GM12878 (cell line): ENCODE results near the gene HOXC12. TPM values are rescaled to one million over a fixed set of nuclear protein-coding genes. Genes with fewer than 3 reads are reported as not detected.

ENCODE experiments used
- ATAC-seq: fragments of 200-7000 bp; cut with Tn5 transposase; 3 replicates; pipeline ENCODE4 v1.9.1; 2020; ENCODE audit warnings: mild to moderate bottlenecking, moderate library complexity
- BruUV-seq: library from RNA; stranded (reverse); fragments of 400-500 nt; replicated peaks from 2 replicates; lab custom pipeline; 2021; lab: Mats Ljungman, UMichigan
- CTCF ChIA-PET: fragments of 300-600 bp; sonication (Branson Sonifier 250); formaldehyde crosslinking; extraction: SDS; loops from one replicate; lab custom pipeline; 2021; ENCODE audit warnings: inconsistent platforms; lab: Yijun Ruan, JAX
- POLR2A ChIA-PET: fragments of 350-600 bp; formaldehyde crosslinking; extraction: SDS; loops from one replicate; lab custom pipeline; 2021; ENCODE audit warnings: inconsistent platforms; lab: Charles Lee
- RAD21 ChIA-PET: fragments of 300-600 bp; sonication (Branson Sonifier 250); formaldehyde crosslinking; loops from one replicate; lab custom pipeline; 2023; ENCODE audit warnings: antibody characterized with exemption; ENCODE audit not compliant: unreplicated experiment; lab: Charles Lee
- SMC1A ChIA-PET: fragments of 300-600 bp; sonication (Branson Sonifier 250); formaldehyde crosslinking; loops from one replicate; lab custom pipeline; 2023; ENCODE audit not compliant: unreplicated experiment, uncharacterized antibody; lab: Charles Lee
- DNase-seq: peaks from one replicate; pipeline ENCODE4 v3.0.0-alpha.2; 2011; ENCODE audit warnings: low read depth, low spot score
- FAIRE-seq: peaks from 3 replicates; lab custom pipeline; 2011; peaks lifted over from hg19 to GRCh38; lab: Jason Lieb, UNC
- H2AFZ ChIP-seq: 2 replicates; pipeline ENCODE4 v1.6.0; 2011; ENCODE audit warnings: low read depth, low read length, control low read depth; ENCODE audit not compliant: control insufficient read depth
- H3K27ac ChIP-seq: 2 replicates; pipeline ENCODE4 v1.5.1; 2011; ENCODE audit warnings: control low read depth; ENCODE audit not compliant: control insufficient read depth, insufficient read depth
- H3K27me3 ChIP-seq, 2 experiments: replicated peaks in 1 of 2; 2 replicates each; pipeline versions ENCODE4 v1.6.0 to v1.6.1; 2011; ENCODE audit warnings: low read length in 1 of 2; ENCODE audit not compliant: control insufficient read depth in 2 of 2, insufficient read depth in 2 of 2
- H3K36me3 ChIP-seq, 2 experiments: 2 replicates each; pipeline ENCODE4 v1.5.1; 2011; ENCODE audit warnings: low read length in 1 of 2; ENCODE audit not compliant: control insufficient read depth in 2 of 2, insufficient read depth in 2 of 2
- H3K4me1 ChIP-seq: 2 replicates; pipeline ENCODE4 v1.6.1; 2011; ENCODE audit warnings: mild to moderate bottlenecking, low read length, moderate library complexity, mixed read lengths; ENCODE audit not compliant: control insufficient read depth, insufficient read depth
- H3K4me2 ChIP-seq: 2 replicates; pipeline ENCODE4 v1.6.0; 2011; ENCODE audit warnings: control low read depth; ENCODE audit not compliant: control insufficient read depth, insufficient read depth
- H3K4me3 ChIP-seq: fragments of 200-600 bp; sonication (generic); 2 replicates; pipeline ENCODE4 v1.5.1; 2016
- H3K79me2 ChIP-seq: 2 replicates; pipeline ENCODE4 v1.6.0; 2011; ENCODE audit warnings: low read length; ENCODE audit not compliant: control insufficient read depth, insufficient read depth
- H3K9ac ChIP-seq: 2 replicates; pipeline ENCODE4 v1.8.0; 2011; ENCODE audit warnings: low read length, control low read depth, mixed read lengths; ENCODE audit not compliant: control insufficient read depth, insufficient read depth
- H3K9me3 ChIP-seq: replicated peaks from 3 replicates; pipeline ENCODE4 v1.5.1; 2011; ENCODE audit warnings: mild to moderate bottlenecking, low read length; ENCODE audit not compliant: control insufficient read depth, insufficient read depth
- H4K20me1 ChIP-seq: 2 replicates; pipeline ENCODE4 v1.6.0; 2011; ENCODE audit not compliant: control insufficient read depth, insufficient read depth
- HDAC6 ChIP-seq: fragments of 200-600 bp; sonication (generic); IDR thresholded peaks from one replicate; pipeline ENCODE4 v1.8.0; 2017; ENCODE audit warnings: antibody characterized with exemption; ENCODE audit not compliant: unreplicated experiment
- RELA ChIP-seq: fragments of 450-650 bp; IDR thresholded peaks from 2 replicates; pipeline ENCODE4 v1.8.0; 2014; ENCODE audit warnings: borderline replicate concordance; ENCODE audit not compliant: partially characterized antibody
- WGBS: methylation state at CpG from one replicate; pipeline ENCODE4 v1.1.6; 2016; ENCODE audit warnings: low lambda C conversion rate; ENCODE audit not compliant: insufficient replicate concordance, insufficient coverage; ENCODE audit errors: missing lambda C conversion rate; 5-methylcytosine and 5-hydroxymethylcytosine counted together
- in situ Hi-C: fragments of 300-500 bp; cut with MboI; formaldehyde crosslinking; loops from 9 replicates; pipeline ENCODE4 v1.14.3; 2018; ENCODE audit warnings: mixed read lengths
- intact Hi-C: fragments of 100-400 bp; cut with micrococcal nuclease; formaldehyde crosslinking; loops from one replicate; pipeline ENCODE4 v1.14.2; 2022; ENCODE audit not compliant: unreplicated experiment
- polyA plus RNA-seq, 11 experiments: library from polyadenylated mRNA; depleted of rRNA in 4 of 11; unstranded in 6 of 11; stranded (reverse) in 5 of 11; fragments of >200 nt; fragmentation: Nextera tagmentation in 4 of 11; fragmentation: Illumina TruSeq in 1 of 11; extraction: Ambion mirVana in 4 of 11; extraction: Trizol in 1 of 11; gene quantifications; 1 replicate in 1 of 11; 2 replicates in 10 of 11; pipeline versions ENCODE4 v1.2.1 to v1.2.3, GENCODE V29; 2011 to 2016; ENCODE audit warnings: inconsistent platforms in 2 of 11, missing spikeins in 2 of 11, low read depth in 1 of 11
- total RNA-seq, 4 experiments: library from RNA; depleted of rRNA in 3 of 4; stranded (reverse); fragments of >200 nt in 3 of 4; fragmentation: Illumina TruSeq in 1 of 4; extraction: Trizol in 1 of 4; gene quantifications; 2 replicates each; pipeline versions ENCODE4 v1.2.1 to v1.2.3, GENCODE V29; 2013 to 2021
- TF ChIP-seq, protein P1 (sequence below): fragments of 450-650 bp; IDR thresholded peaks from 2 replicates; pipeline ENCODE4 v1.6.1; 2017; ENCODE audit warnings: mild to moderate bottlenecking, low read depth, inconsistent platforms; ENCODE audit not compliant: poor library complexity, severe bottlenecking

HOXC12 gene
- total and polyA plus RNA-seq, 10 of the 15 experiments (the other 5 are each of a cell fraction or from before 2014, with no cell fraction given): not detected

DNA sequence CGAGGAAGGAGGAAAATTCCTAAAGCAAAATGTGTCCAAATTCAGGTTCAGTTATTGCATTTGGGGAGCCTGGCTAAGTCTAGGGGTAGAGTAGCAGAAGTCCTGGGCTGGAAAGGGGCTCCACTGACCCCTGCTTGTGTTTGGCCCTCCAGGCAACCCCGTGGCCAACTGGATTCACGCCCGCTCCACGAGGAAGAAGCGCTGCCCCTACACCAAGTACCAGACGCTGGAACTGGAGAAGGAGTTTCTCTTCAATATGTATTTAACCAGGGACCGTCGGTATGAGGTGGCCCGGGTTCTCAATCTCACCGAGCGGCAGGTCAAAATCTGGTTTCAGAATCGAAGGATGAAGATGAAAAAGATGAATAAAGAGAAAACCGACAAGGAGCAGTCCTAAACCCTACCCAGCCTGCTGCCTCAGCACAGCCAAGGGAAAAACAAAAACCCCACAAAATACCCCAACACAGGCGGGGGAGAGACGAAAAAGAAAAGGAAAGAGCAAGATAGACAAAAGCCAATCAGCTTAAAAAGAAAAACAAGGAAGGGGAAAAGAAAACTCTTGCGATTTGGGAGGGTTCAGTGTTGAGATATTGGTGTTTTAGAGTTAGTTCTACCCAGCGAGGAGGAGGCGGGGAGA is 47.7 kb downstream of the HOXC12 start (continued):
- TF ChIP-seq, protein P1, sequence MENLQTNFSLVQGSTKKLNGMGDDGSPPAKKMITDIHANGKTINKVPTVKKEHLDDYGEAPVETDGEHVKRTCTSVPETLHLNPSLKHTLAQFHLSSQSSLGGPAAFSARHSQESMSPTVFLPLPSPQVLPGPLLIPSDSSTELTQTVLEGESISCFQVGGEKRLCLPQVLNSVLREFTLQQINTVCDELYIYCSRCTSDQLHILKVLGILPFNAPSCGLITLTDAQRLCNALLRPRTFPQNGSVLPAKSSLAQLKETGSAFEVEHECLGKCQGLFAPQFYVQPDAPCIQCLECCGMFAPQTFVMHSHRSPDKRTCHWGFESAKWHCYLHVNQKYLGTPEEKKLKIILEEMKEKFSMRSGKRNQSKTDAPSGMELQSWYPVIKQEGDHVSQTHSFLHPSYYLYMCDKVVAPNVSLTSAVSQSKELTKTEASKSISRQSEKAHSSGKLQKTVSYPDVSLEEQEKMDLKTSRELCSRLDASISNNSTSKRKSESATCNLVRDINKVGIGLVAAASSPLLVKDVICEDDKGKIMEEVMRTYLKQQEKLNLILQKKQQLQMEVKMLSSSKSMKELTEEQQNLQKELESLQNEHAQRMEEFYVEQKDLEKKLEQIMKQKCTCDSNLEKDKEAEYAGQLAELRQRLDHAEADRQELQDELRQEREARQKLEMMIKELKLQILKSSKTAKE: no peak

DNA sequence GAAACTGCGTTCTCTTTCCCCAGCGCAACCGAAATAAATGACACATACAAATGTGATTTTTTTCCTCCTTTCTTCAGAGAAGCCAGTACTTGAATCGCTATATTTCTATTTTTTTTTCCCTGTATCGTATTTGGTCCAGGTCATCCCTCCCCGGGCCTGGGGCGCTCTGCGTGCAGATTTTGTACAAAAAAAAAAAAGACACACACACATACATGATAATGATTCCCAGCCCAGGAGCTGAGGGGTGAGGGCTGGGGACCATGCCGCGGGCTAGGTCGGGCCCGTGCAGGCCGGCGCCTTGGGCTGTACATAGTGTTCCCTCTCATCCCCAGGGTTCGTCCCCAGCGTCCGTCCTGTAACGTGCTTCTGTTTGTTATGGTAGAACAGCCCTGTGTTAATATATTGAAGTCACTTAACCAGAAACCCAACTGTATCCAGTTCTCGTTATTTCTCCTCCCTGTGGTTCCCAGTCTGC is 48.2 kb downstream of the HOXC12 start:
- SMC1A ChIA-PET: interaction anchor here (0.9 to 1.9 kb wide), 3 partner anchors 10 to 225 kb away, joined by 3 to 4 read pairs (median 3); no protein-coding TSS in a partner anchor
- no peaks in the 10 kb centered on the region for H3K79me2 ChIP-seq
- FAIRE-seq: no peak

More for the DNA sequence above, 48.2 kb downstream of the HOXC12 start:
- RAD21 ChIA-PET: interaction anchor here (0.9 to 1.5 kb wide), 2 partner anchors 50 to 205 kb away, joined by 3 read pairs; no protein-coding TSS in a partner anchor
- Histone ChIP-seq H3K9me3 (no peaks in the 10 kb centered on the region), H4K20me1 (no peaks in the 10 kb centered on the region), H2AFZ (no peak overlapping the region), H3K4me1 (peaks cover 6% of the 10 kb centered on the region), H3K36me3 (no peaks in the 10 kb centered on the region), H3K27ac (no peak overlapping the region), H3K9ac (no peak overlapping the region), H3K4me2 (no peak overlapping the region), H3K4me3 (no peak overlapping the region), H3K27me3 (peaks cover 26 to 34% of the 10 kb centered on the region in 2 experiments)
- WGBS: 36% methylated on average over 19 of the region's 19 CpGs
- in situ Hi-C loops (no loop called here), intact Hi-C loops (loop anchor here (10.0 kb wide), 1 partner anchor 372 kb away; no protein-coding TSS in a partner anchor)
- CTCF ChIA-PET: interaction anchor here (0.7 to 5.6 kb wide), 5 partner anchors 12 to 490 kb away, joined by 3 to 105 read pairs (median 5); partner anchors contain the start of genes HOXC5 and SMUG1
- DNase-seq: no peak
- ATAC-seq: no peak
- no TSS peak for BruUV-seq
- no peak for TF ChIP-seq RELA
- TF ChIP-seq HDAC6: no peak
- POLR2A ChIA-PET: no interaction called here
